Caco-2 (cell line): ENCODE results near the gene ARHGAP21. TPM values are rescaled to one million over a fixed set of nuclear protein-coding genes. Genes with fewer than 3 reads are reported as not detected.

Experiments used
- BruUV-seq: library from RNA; stranded (reverse); fragments of 400-500 nt; replicated peaks from 2 replicates; lab custom pipeline; 2021; lab: Mats Ljungman, UMichigan
- CTCF ChIA-PET: fragments of 300-600 bp; sonication (Branson Sonifier 250); formaldehyde crosslinking; loops from one replicate; lab custom pipeline; 2022; ENCODE audit warnings: antibody characterized with exemption; lab: Charles Lee
- POLR2A ChIA-PET: fragments of 300-600 bp; sonication (Branson Sonifier 250); formaldehyde crosslinking; loops from one replicate; lab custom pipeline; 2022; ENCODE audit warnings: antibody characterized with exemption; lab: Charles Lee
- DNase-seq, 2 experiments: peaks; one replicate each; pipeline versions ENCODE4 v3.0.0 to v3.0.0-alpha.2; 2020 to 2022
- H3K27me3 ChIP-seq: replicated peaks from 2 replicates; pipeline ENCODE4 v1.6.0; 2011; ENCODE audit warnings: low read length; ENCODE audit not compliant: control insufficient read depth, insufficient read depth
- H3K36me3 ChIP-seq: 2 replicates; pipeline ENCODE4 v1.5.1; 2011; ENCODE audit warnings: low read length; ENCODE audit not compliant: control insufficient read depth, insufficient read depth
- H3K4me1 ChIP-seq: fragments of 250-450 bp; sonication (Bioruptor Pico); 2 replicates; pipeline ENCODE4 v1.5.1; 2020; ENCODE audit warnings: mild to moderate bottlenecking
- H3K4me3 ChIP-seq: 2 replicates; pipeline ENCODE4 v1.5.1; 2011; ENCODE audit warnings: low read depth, mild to moderate bottlenecking, control low read depth, low read length
- H3K9me3 ChIP-seq: fragments of 250-450 bp; sonication (Bioruptor Pico); 2 replicates; pipeline ENCODE4 v1.5.1; 2020; ENCODE audit warnings: mild to moderate bottlenecking, moderate library complexity
- H3K27ac Mint-ChIP-seq: one replicate; pipeline ENCODE4 v1.8.0; 2022; ENCODE audit warnings: mixed read lengths; ENCODE audit not compliant: unreplicated experiment
- H3K27me3 Mint-ChIP-seq: one replicate; pipeline ENCODE4 v1.8.0; 2022; ENCODE audit warnings: mixed read lengths; ENCODE audit not compliant: insufficient read depth, unreplicated experiment
- H3K36me3 Mint-ChIP-seq: one replicate; pipeline ENCODE4 v1.8.0; 2022; ENCODE audit warnings: mild to moderate bottlenecking, mixed read lengths; ENCODE audit not compliant: insufficient read depth, unreplicated experiment
- H3K4me1 Mint-ChIP-seq: one replicate; pipeline ENCODE4 v1.8.0; 2022; ENCODE audit warnings: low read depth, mixed read lengths; ENCODE audit not compliant: unreplicated experiment
- H3K4me3 Mint-ChIP-seq: one replicate; pipeline ENCODE4 v1.8.0; 2022; ENCODE audit warnings: mild to moderate bottlenecking, moderate library complexity, mixed read lengths; ENCODE audit not compliant: unreplicated experiment
- H3K9me3 Mint-ChIP-seq: one replicate; pipeline ENCODE4 v1.8.0; 2022; ENCODE audit warnings: mixed read lengths; ENCODE audit not compliant: unreplicated experiment
- intact Hi-C: fragments of 100-400 bp; cut with micrococcal nuclease; formaldehyde crosslinking; loops from one replicate; pipeline ENCODE4 v1.10.0; 2022; ENCODE audit not compliant: unreplicated experiment
- total RNA-seq: library from RNA; stranded (reverse); gene quantifications from 2 replicates; pipeline ENCODE4 v1.2.3, GENCODE V29; 2022
- TF ChIP-seq, protein P1 (sequence below), 2 experiments: fragments of 200-600 bp in 1 of 2; IDR thresholded peaks; 1 replicate in 1 of 2; 2 replicates in 1 of 2; pipeline versions ENCODE4 v1.5.1 to v1.8.0; 2011 to 2022; ENCODE audit warnings: antibody characterized with exemption in 1 of 2, control low read depth in 1 of 2, inconsistent platforms in 1 of 2, low read depth in 1 of 2, low read length in 1 of 2, mild to moderate bottlenecking in 1 of 2, moderate library complexity in 1 of 2; ENCODE audit not compliant: insufficient read depth in 1 of 2, severe bottlenecking in 1 of 2, unreplicated experiment in 1 of 2

Gene ARHGAP21
- total RNA-seq, 1 experiment from 2014 or later: 99.1 TPM

DNA sequence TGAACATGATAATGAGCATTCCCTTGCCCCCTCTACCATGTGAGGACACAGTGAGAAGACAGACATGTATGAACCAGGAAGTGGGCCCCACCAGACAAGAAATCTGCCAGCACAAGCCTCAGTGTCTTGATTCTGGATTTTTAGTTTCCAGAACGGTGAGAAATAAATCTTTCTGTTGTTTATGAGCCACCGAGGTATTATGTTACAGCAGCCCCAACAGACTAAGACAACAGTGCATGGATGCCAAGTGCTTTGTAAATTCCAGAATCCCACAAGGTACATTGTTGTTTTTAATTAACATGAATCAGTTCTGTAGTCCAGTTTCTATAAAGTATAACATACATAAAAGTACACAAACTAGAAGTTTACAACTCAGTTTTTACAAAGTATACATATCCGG is 162.2 kb downstream of the ARHGAP21 start:
- H3K27me3 ChIP-seq: no peaks in the 10 kb centered on the region; the same call in 1 of the 2 replicates
- H3K27ac Mint-ChIP-seq: no peak overlapping the region
- POLR2A ChIA-PET: no interaction called here
- DNase-seq: no peak
- CTCF ChIA-PET: no interaction called here
- H3K27me3 Mint-ChIP-seq: peaks cover 7% of the 10 kb centered on the region
- no peak overlapping the region for H3K4me3 ChIP-seq
- H3K36me3 ChIP-seq: no peaks in the 10 kb centered on the region
- H3K9me3 ChIP-seq: no peaks in the 10 kb centered on the region
- no peaks in the 10 kb centered on the region for H3K4me1 ChIP-seq
- TF ChIP-seq, protein P1, sequence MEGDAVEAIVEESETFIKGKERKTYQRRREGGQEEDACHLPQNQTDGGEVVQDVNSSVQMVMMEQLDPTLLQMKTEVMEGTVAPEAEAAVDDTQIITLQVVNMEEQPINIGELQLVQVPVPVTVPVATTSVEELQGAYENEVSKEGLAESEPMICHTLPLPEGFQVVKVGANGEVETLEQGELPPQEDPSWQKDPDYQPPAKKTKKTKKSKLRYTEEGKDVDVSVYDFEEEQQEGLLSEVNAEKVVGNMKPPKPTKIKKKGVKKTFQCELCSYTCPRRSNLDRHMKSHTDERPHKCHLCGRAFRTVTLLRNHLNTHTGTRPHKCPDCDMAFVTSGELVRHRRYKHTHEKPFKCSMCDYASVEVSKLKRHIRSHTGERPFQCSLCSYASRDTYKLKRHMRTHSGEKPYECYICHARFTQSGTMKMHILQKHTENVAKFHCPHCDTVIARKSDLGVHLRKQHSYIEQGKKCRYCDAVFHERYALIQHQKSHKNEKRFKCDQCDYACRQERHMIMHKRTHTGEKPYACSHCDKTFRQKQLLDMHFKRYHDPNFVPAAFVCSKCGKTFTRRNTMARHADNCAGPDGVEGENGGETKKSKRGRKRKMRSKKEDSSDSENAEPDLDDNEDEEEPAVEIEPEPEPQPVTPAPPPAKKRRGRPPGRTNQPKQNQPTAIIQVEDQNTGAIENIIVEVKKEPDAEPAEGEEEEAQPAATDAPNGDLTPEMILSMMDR (IDR thresholded peaks at IDR 0.05; ENCODE audit: insufficient read depth in 1 of 2, low read depth in 1 of 2, low read length in 1 of 2, severe bottlenecking in 1 of 2, unreplicated experiment in 1 of 2): no peak
- H3K4me3 Mint-ChIP-seq: no peak overlapping the region
- no TSS peak for BruUV-seq
- H3K36me3 Mint-ChIP-seq: peaks cover 6% of the 10 kb centered on the region
- intact Hi-C loops: no loop called here
- peaks cover 8% of the 10 kb centered on the region for H3K4me1 Mint-ChIP-seq
- H3K9me3 Mint-ChIP-seq: no peaks in the 10 kb centered on the region

GRCh38 chr10:24556750-24557742 is 166.6 kb downstream of the ARHGAP21 start:
- ChIA-PET POLR2A (no interaction called here), CTCF (interaction anchor here (0.7 to 1.4 kb wide), 5 partner anchors 13 to 186 kb away, joined by 3 to 8 read pairs (median 3); no protein-coding TSS in a partner anchor)
- Mint-ChIP-seq H3K27me3 (no peaks in the 10 kb centered on the region), H3K27ac (no peak overlapping the region), H3K4me1 (peaks cover 8% of the 10 kb centered on the region), H3K9me3 (no peaks in the 10 kb centered on the region), H3K36me3 (peaks cover 21% of the 10 kb centered on the region), H3K4me3 (no peak overlapping the region)
- no peak overlapping the region for H3K4me3 ChIP-seq
- TF ChIP-seq, protein P1 (IDR thresholded peaks at IDR 0.05; ENCODE audit: insufficient read depth in 1 of 2, low read depth in 1 of 2, low read length in 1 of 2, severe bottlenecking in 1 of 2, unreplicated experiment in 1 of 2): peak; percentile 86 to 87
- H3K9me3 ChIP-seq: no peaks in the 10 kb centered on the region
- 0 out of 2 replicates have a peak, but pooled peaks cover 2% of the 10 kb centered on the region for H3K4me1 ChIP-seq
- DNase-seq: peak; percentile 68 to 71
- H3K27me3 ChIP-seq: no peaks in the 10 kb centered on the region
- intact Hi-C loops: loop anchor here (1.0 to 10.0 kb wide), 7 partner anchors 38 to 1400 kb away; no protein-coding TSS in a partner anchor
- BruUV-seq: no TSS peak
- no peaks in the 10 kb centered on the region for H3K36me3 ChIP-seq

DNA sequence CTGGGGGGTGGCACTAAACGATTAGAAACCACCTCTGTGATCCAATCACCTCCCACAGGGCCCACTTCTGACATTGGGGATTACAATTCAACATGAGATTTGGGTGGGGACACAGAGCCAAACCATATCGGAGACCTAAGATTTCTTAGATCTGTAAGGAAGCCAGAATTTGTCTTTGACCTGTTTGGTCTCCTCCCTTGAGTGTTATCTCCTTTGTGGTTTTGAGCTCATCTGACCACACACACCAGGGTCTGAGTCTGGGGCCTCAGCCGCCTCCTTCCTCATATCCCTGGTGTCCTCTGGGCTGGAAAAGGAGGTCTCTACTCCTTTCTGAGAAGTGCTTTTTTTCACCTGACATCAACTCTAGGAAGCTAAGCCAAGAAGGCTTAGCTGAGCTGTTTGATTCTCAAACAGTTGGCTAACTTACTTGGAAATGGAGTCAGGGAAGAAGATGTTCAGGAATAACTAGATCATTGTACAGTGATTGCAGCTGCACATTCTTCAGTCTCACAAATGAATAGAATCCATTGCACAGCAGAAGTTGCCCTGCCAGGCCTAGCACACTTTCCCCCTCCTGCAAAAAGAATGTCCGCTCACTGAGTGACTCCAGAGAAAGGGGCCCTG is 167.4 kb downstream of the ARHGAP21 start:
- DNase-seq: no peak
- no peak overlapping the region for H3K4me3 Mint-ChIP-seq
- H3K36me3 ChIP-seq: no peaks in the 10 kb centered on the region
- H3K4me1 Mint-ChIP-seq: peaks cover 8% of the 10 kb centered on the region
- no peaks in the 10 kb centered on the region for H3K27me3 Mint-ChIP-seq
- no peaks in the 10 kb centered on the region for H3K9me3 Mint-ChIP-seq
- H3K9me3 ChIP-seq: no peaks in the 10 kb centered on the region
- H3K27me3 ChIP-seq: no peaks in the 10 kb centered on the region
- intact Hi-C loops: loop anchor here (5.0 to 10.0 kb wide), 3 partner anchors 174 to 1399 kb away; no protein-coding TSS in a partner anchor
- H3K4me1 ChIP-seq: 0 out of 2 replicates have a peak, but pooled peaks cover 4% of the 10 kb centered on the region
- H3K36me3 Mint-ChIP-seq: peaks cover 28% of the 10 kb centered on the region
- no TSS peak for BruUV-seq
- ChIA-PET POLR2A (no interaction called here), CTCF (interaction anchor here (0.6 to 1.4 kb wide), 3 partner anchors 37 to 484 kb away, joined by 3 to 4 read pairs (median 4); no protein-coding TSS in a partner anchor)
- TF ChIP-seq, protein P1 (IDR thresholded peaks at IDR 0.05; ENCODE audit: insufficient read depth in 1 of 2, low read depth in 1 of 2, low read length in 1 of 2, severe bottlenecking in 1 of 2, unreplicated experiment in 1 of 2): no peak
- H3K27ac Mint-ChIP-seq: no peak overlapping the region
- H3K4me3 ChIP-seq: no peak overlapping the region
